SK-N-SH (cell line): Measurements from ENCODE around the gene SLC49A3. TPM values are rescaled to one million over a fixed set of nuclear protein-coding genes. Genes with fewer than 3 reads are reported as not detected.

ENCODE experiments used
- CTCF ChIA-PET: fragments of 300-600, 350-600 bp; formaldehyde crosslinking; extraction: SDS; loops from one replicate; lab custom pipeline; 2021; lab: Yijun Ruan, JAX
- POLR2A ChIA-PET: fragments of 350-600 bp; sonication (Branson Sonifier 250); formaldehyde crosslinking; extraction: SDS; loops from one replicate; lab custom pipeline; 2020; ENCODE audit warnings: antibody characterized with exemption, inconsistent platforms; lab: Yijun Ruan, JAX
- DNase-seq: peaks from one replicate; pipeline ENCODE4 v3.0.0; 2012
- H2AFZ ChIP-seq: fragments of 200-600 bp; sonication (generic); 2 replicates; pipeline ENCODE4 v1.8.1; 2016; ENCODE audit warnings: antibody characterized with exemption, mild to moderate bottlenecking, low read depth
- H3F3A ChIP-seq: fragments of 200-600 bp; sonication (generic); replicated peaks from 2 replicates; pipeline ENCODE3; 2016; ENCODE audit warnings: antibody characterized with exemption, mild to moderate bottlenecking; ENCODE audit not compliant: insufficient read depth
- H3K27ac ChIP-seq, 2 experiments: fragments of 200-500 bp in 1 of 2; fragments of 200-600 bp in 1 of 2; sonication (Bioruptor generic) in 1 of 2; sonication (generic), shearing (Covaris generic) in 1 of 2; 2 replicates each; pipeline versions ENCODE4 v1.5.1 to v1.6.1; 2014 to 2016; ENCODE audit warnings: low read depth in 2 of 2, inconsistent platforms in 1 of 2, low read length in 1 of 2, mild to moderate bottlenecking in 1 of 2, mixed read lengths in 1 of 2
- H3K27me3 ChIP-seq: fragments of 200-600 bp; sonication (generic), shearing (Covaris generic); 2 replicates; pipeline ENCODE4 v1.6.1; 2016; ENCODE audit warnings: mixed run types; ENCODE audit not compliant: insufficient read depth
- H3K36me3 ChIP-seq, 2 experiments: fragments of 200-500 bp in 1 of 2; fragments of 200-600 bp in 1 of 2; sonication (Bioruptor generic) in 1 of 2; sonication (generic) in 1 of 2; replicated peaks in 1 of 2; 2 replicates each; pipeline versions ENCODE3 to v1.5.1; 2014 to 2016; ENCODE audit warnings: low read length in 1 of 2, mild to moderate bottlenecking in 1 of 2; ENCODE audit not compliant: insufficient read depth in 2 of 2, control insufficient read depth in 1 of 2
- H3K4me1 ChIP-seq, 2 experiments: fragments of 200-500 bp in 1 of 2; fragments of 200-600 bp in 1 of 2; sonication (Bioruptor generic) in 1 of 2; sonication (generic), shearing (Covaris generic) in 1 of 2; 2 replicates each; pipeline versions ENCODE4 v1.5.1 to v1.6.1; 2014 to 2016; ENCODE audit warnings: low read depth in 1 of 2, low read length in 1 of 2, mixed run types in 1 of 2; ENCODE audit not compliant: insufficient read depth in 2 of 2, control insufficient read depth in 1 of 2
- H3K4me2 ChIP-seq: fragments of 200-600 bp; sonication (generic), shearing (Covaris generic); 2 replicates; pipeline ENCODE4 v1.6.1; 2017; ENCODE audit warnings: mixed run types
- H3K4me3 ChIP-seq, 2 experiments: fragments of 200-500 bp in 1 of 2; fragments of 200-600 bp in 1 of 2; sonication (Bioruptor generic) in 1 of 2; sonication (generic), shearing (Covaris generic) in 1 of 2; 2 replicates each; pipeline versions ENCODE4 v1.5.1 to v1.8.1; 2014 to 2016; ENCODE audit warnings: low read depth in 2 of 2, inconsistent platforms in 1 of 2, low read length in 1 of 2, mild to moderate bottlenecking in 1 of 2, mixed read lengths in 1 of 2, moderate library complexity in 1 of 2
- H3K79me2 ChIP-seq: fragments of 200-600 bp; sonication (generic); 2 replicates; pipeline ENCODE4 v1.8.1; 2017; ENCODE audit warnings: mild to moderate bottlenecking; ENCODE audit not compliant: insufficient read depth
- H3K9ac ChIP-seq: fragments of 200-600 bp; sonication (generic); 2 replicates; pipeline ENCODE4 v1.6.1; 2017; ENCODE audit warnings: mixed run types
- H3K9me2 ChIP-seq: fragments of 200-600 bp; sonication (generic); 2 replicates; pipeline ENCODE4 v1.6.1; 2017; ENCODE audit warnings: mixed run types
- H3K9me3 ChIP-seq: fragments of 200-600 bp; sonication (generic); 2 replicates; pipeline ENCODE4 v1.6.1; 2017; ENCODE audit warnings: mixed run types, mild to moderate bottlenecking, moderate library complexity
- H4K20me1 ChIP-seq: fragments of 200-600 bp; sonication (generic); 2 replicates; pipeline ENCODE4 v1.6.1; 2017; ENCODE audit warnings: mild to moderate bottlenecking, mixed run types; ENCODE audit not compliant: insufficient read depth
- CHD2 ChIP-seq: fragments of 150-350 bp; IDR thresholded peaks from 2 replicates; pipeline ENCODE4 v1.6.1; 2018; ENCODE audit warnings: low read length; ENCODE audit not compliant: partially characterized antibody
- EZH2phosphoT487 ChIP-seq: fragments of 200-600 bp; sonication (generic); IDR thresholded peaks from 2 replicates; pipeline ENCODE4 v1.6.1; 2017; ENCODE audit warnings: low read depth, mixed run types, mild to moderate bottlenecking, antibody characterized with exemption, moderate library complexity, borderline replicate concordance
- FOSL2 ChIP-seq: IDR thresholded peaks from 2 replicates; pipeline ENCODE4 v1.4.0; 2012; ENCODE audit warnings: low read depth, mild to moderate bottlenecking, moderate library complexity, borderline replicate concordance
- GABPA ChIP-seq: IDR thresholded peaks from 2 replicates; pipeline ENCODE4 v1.4.0; 2012; ENCODE audit warnings: low read depth, mild to moderate bottlenecking
- IRF3 ChIP-seq: fragments of 150-350 bp; IDR thresholded peaks from 2 replicates; pipeline ENCODE4 v1.6.1; 2016; ENCODE audit warnings: mild to moderate bottlenecking, low read depth, low read length
- JUND ChIP-seq: IDR thresholded peaks from 2 replicates; pipeline ENCODE4 v1.4.0; 2012
- MAX ChIP-seq: IDR thresholded peaks from 2 replicates; pipeline ENCODE4 v1.4.0; 2012; ENCODE audit warnings: low read depth
- MXI1 ChIP-seq: IDR thresholded peaks from 2 replicates; pipeline ENCODE4 v1.6.1; 2012; ENCODE audit warnings: mild to moderate bottlenecking, low read depth, low read length, improper control_type of control experiment
- NFIC ChIP-seq: IDR thresholded peaks from 2 replicates; pipeline ENCODE4 v1.4.0; 2012; ENCODE audit warnings: borderline replicate concordance
- NRF1 ChIP-seq: IDR thresholded peaks from 2 replicates; pipeline ENCODE4 v1.6.1; 2012; ENCODE audit warnings: low read depth, mild to moderate bottlenecking, low read length
- POLR2AphosphoS5 ChIP-seq: IDR thresholded peaks from 2 replicates; pipeline ENCODE4 v1.6.1; 2012; ENCODE audit warnings: low read depth, low read length
- RCOR1 ChIP-seq: fragments of 150-350 bp; IDR thresholded peaks from 2 replicates; pipeline ENCODE4 v1.6.1; 2017; ENCODE audit warnings: antibody characterized with exemption, low read length
- RXRA ChIP-seq: IDR thresholded peaks from 2 replicates; pipeline ENCODE4 v1.4.0; 2012; ENCODE audit warnings: low read depth, mild to moderate bottlenecking, borderline replicate concordance
- TCF12 ChIP-seq: IDR thresholded peaks from 2 replicates; pipeline ENCODE4 v1.4.0; 2012
- TEAD4 ChIP-seq: IDR thresholded peaks from 2 replicates; pipeline ENCODE4 v1.4.0; 2012; ENCODE audit warnings: mild to moderate bottlenecking, borderline replicate concordance; ENCODE audit not compliant: insufficient read depth
- USF2 ChIP-seq: fragments of 150-350 bp; IDR thresholded peaks from 2 replicates; pipeline ENCODE4 v1.6.1; 2017; ENCODE audit warnings: antibody characterized with exemption, low read length, low read depth, borderline replicate concordance
- WGBS: methylation state at CpG from one replicate; pipeline ENCODE4 v1.1.6; 2017; ENCODE audit warnings: low lambda C conversion rate; 5-methylcytosine and 5-hydroxymethylcytosine counted together
- polyA plus RNA-seq, 3 experiments: library from polyadenylated mRNA; depleted of rRNA; stranded (reverse); fragments of >200 nt; gene quantifications; 2 replicates each; pipeline ENCODE4 v1.2.3, GENCODE V29; 2012
- TF ChIP-seq, protein P1 (sequence below): IDR thresholded peaks from 2 replicates; pipeline ENCODE4 v1.6.1; 2012; ENCODE audit warnings: mild to moderate bottlenecking, low read depth, low read length, moderate library complexity

Gene SLC49A3
- polyA plus RNA-seq, 1 of the 3 experiments (the other 2 are of a cell fraction): 0.05 TPM

- TF ChIP-seq, protein P1, sequence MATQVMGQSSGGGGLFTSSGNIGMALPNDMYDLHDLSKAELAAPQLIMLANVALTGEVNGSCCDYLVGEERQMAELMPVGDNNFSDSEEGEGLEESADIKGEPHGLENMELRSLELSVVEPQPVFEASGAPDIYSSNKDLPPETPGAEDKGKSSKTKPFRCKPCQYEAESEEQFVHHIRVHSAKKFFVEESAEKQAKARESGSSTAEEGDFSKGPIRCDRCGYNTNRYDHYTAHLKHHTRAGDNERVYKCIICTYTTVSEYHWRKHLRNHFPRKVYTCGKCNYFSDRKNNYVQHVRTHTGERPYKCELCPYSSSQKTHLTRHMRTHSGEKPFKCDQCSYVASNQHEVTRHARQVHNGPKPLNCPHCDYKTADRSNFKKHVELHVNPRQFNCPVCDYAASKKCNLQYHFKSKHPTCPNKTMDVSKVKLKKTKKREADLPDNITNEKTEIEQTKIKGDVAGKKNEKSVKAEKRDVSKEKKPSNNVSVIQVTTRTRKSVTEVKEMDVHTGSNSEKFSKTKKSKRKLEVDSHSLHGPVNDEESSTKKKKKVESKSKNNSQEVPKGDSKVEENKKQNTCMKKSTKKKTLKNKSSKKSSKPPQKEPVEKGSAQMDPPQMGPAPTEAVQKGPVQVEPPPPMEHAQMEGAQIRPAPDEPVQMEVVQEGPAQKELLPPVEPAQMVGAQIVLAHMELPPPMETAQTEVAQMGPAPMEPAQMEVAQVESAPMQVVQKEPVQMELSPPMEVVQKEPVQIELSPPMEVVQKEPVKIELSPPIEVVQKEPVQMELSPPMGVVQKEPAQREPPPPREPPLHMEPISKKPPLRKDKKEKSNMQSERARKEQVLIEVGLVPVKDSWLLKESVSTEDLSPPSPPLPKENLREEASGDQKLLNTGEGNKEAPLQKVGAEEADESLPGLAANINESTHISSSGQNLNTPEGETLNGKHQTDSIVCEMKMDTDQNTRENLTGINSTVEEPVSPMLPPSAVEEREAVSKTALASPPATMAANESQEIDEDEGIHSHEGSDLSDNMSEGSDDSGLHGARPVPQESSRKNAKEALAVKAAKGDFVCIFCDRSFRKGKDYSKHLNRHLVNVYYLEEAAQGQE: no peak
- no peak for TF ChIP-seq MXI1
- TF ChIP-seq IRF3: no peak
- TF ChIP-seq POLR2AphosphoS5: no peak
These were observed 31.3 kb upstream of the SLC49A3 start (continued) for GRCh38 chr4:720111-720860.

DNA sequence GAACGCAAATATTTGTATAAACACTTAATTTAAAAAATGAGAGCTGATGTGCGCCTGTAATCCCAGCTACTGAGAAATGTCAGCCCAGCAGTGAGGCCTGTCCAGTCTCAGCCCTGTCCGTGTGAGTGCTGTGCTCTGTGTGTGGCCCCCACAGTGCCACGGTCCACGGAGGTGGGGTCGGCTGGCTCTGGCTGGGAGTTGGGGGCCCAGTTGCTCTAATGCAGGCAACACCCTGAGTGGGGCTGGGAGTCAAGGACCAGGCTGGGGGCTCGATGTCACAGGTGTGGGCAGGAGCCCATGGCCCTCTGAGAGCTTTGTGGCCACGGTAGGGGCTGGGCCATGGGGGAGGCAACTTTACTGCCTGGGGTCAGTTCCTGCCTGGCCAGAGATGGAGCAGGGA is 29.5 kb upstream of the SLC49A3 start:
- Histone ChIP-seq H3K4me3 (no peak overlapping the region), H4K20me1 (peaks cover 74% of the 10 kb centered on the region), H3K27ac (no peak overlapping the region), H3K27me3 (no peaks in the 10 kb centered on the region), H3K9me3 (no peaks in the 10 kb centered on the region), H3K9ac (no peak overlapping the region), H3K4me2 (no peak overlapping the region), H3K9me2 (no peaks in the 10 kb centered on the region), H2AFZ (no peak overlapping the region), H3K79me2 (peaks cover 71% of the 10 kb centered on the region), H3K4me1 (peaks cover 0 to 2% of the 10 kb centered on the region in 2 experiments; a peak in 1 of 4 replicates), H3K36me3 (peaks cover 0 to 3% of the 10 kb centered on the region in 2 experiments), H3F3A (no peaks in the 10 kb centered on the region)
- POLR2A ChIA-PET: no interaction called here
- CTCF ChIA-PET: interaction anchor here (0.7 to 3.3 kb wide), 2 partner anchors 24 to 36 kb away, joined by 3 to 14 read pairs; no protein-coding TSS in a partner anchor
- DNase-seq: no peak
- 97% methylated on average over 4 of the region's 8 CpGs for WGBS
- TF ChIP-seq JUND (no peak), IRF3 (no peak), NFIC (no peak), MAX (no peak), TEAD4 (no peak), TCF12 (no peak), RCOR1 (no peak), FOSL2 (no peak), GABPA (no peak), POLR2AphosphoS5 (no peak), CHD2 (no peak), NRF1 (no peak), USF2 (no peak), RXRA (no peak), EZH2phosphoT487 (no peak)
- TF ChIP-seq, protein P1: no peak
